Measurements from ENCODE around the gene TMEM115.

Gene TMEM115

DNA sequence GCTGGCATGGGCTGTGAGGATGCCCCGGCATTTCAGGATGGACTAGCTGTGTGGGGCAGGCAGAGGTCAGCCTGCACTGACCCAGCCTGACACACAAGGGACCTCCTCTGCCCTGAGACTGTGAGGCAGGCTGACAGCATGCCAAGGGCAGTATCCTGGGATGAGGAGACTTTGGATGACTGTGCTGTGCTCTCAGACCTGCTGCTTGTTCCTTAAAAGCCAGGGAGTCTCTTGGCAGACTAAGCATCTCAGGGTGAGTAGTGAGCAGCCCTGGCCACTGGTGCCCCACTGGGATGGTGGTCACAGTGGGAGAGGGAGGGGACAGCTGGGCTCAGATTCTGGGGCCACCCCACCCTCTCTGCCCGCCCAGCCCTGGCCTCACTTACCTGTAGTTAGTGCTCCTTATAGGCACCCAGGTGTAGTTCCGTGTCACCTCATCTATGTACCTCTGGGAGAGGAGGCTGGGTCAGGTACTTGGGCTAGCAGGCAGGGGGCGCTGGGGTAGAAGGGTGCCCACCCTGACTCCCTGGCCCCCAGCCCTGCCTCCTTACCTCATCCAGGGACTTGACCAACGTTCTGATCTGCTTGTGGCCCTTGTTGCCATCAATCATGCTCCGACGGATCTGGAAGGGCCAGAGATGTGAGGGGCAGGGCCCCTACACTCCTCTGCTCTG is 16.1 kb upstream of the TMEM115 start:
- DNase-seq, result no peak

DNA sequence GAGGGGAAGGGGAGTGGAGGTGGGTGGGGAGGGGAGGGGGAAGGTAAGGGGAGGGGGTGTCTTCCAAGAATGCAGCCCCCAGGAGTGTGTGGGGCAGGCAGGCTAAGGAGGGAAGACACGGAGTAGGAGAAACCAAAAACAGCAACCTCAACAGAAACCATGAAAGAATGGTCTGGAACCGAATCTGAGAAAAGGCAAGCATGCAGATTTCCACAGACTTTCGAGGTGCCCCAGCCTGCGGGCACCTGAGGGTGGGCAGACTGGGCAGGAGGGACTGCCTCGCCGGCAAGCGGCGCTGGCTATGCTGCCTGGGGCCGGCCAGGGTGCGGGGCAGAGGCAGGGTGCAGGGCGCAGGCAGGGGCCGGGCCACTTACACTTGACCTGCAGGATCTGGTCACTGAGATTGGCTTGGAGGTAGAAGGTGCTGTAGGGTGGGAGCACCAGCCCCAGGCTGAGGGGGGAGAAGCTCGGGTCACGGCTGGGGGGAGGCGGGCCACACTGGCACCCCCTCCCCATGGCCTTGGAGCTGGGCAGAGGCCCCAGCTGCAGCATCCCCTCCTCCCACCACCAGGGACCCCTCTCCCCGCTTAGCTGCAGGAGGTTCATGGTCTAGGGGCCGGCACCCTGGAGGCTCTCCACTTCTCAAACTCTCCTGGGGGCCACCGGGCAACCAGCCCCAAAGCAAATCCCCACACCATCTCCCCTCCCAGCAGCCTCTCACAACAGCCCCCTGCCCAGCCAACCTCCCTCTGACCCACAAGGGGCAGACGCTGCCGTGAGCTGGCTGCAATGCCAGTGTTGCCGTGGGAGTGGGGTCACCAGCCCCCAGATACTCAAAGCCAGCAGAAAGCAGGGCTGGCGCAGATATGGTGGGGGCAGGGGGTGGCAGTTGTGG is 15.3 kb upstream of the TMEM115 start:
- DNase-seq, result no peak

DNA sequence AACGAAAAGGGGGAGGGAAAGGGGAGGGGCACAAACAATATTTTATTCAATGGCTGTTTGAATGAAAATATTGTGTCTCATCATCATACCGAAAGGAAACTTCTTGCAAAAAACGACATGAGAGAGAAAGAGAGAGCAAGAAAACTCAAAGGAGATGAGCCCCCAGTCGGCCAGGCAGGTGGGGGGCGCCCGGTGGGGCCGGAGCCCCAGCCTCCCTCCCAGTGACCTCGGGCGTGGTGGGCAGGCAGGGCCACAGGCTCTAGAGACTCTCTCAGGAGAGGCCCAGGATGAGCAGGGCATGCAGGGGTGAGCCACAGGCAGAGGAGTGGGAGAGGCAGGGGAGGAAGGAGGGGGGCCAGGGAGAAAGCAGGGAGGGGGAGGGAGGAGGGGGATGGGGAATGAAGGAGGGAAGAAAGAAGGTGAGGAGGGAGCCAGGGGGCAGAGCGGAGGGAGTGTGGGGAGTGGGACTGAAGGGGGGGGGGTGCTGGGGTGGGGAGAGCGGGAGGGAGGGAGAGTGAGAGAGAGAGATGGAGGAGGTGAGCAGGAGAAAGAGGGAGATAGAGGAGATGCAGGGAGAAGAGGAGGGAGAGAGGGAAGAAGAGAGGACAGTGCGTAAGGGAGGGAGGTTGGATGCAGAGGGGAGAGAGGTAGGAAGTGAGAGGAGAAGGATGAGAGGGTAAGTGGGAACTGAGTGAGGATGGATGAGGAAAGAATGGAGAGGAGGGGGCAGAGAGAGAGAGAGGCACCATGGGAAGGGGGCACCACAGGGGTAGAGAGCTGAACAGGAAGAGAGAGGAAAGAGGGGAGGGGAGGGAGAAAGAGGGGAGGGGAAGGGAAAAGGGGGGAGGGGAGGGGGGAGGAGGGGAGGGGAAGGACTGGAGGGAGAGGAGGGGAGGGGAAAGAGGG is 14.1 kb upstream of the TMEM115 start:
- no peak for DNase-seq

DNA sequence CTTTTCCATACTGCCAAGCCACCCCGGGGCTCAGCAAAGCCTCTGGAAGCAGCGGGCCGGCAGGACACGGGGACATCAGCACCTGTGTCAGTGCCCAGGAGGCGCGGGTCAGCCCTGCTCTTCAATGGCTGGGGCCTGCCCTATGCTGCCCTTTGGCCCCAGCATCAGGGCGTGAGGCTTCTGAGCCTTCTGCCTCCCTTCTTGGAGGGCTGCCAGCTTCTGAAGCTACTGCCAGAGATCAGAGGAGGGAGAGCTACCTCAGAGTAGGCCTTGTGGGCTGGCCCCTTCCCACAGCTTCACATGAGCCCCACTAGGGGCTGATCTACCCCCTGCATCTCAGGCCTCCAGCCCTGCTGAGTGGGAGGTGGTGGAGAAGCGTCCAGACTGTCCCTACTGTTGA is 13.0 kb upstream of the TMEM115 start:
- DNase-seq, result no peak

DNA sequence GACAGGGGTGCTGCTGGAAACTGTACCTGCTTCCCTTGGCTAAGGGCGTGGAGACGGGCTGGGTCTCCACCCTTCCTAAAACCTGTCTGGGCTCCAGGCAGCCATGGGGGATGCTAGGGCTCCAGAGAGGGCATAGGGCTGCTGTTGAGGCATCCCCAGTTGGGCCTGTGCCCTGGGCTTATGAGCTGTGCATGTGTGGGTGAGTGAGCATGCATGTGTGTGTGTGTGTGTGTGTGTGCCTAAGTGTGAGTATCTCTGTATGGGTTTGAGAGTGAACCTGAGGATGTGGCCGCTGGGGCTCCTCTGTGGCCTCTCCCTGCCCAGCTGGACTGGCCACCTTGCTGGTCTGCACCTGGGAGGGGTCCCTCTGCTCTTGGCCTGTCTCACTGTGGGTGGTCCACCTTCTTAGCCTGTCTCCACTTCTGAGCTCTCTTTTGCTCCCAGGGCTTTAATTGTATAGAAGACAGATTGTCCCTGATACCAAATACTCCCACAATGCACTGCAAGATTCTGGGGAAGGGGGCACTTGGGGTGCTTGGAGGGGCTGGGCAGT is 11.9 kb upstream of the TMEM115 start:
- DNase-seq, result no peak

GRCh38 chr3:50370594-50370993 is 11.3 kb upstream of the TMEM115 start:
- peak; percentile 80 for DNase-seq

DNA sequence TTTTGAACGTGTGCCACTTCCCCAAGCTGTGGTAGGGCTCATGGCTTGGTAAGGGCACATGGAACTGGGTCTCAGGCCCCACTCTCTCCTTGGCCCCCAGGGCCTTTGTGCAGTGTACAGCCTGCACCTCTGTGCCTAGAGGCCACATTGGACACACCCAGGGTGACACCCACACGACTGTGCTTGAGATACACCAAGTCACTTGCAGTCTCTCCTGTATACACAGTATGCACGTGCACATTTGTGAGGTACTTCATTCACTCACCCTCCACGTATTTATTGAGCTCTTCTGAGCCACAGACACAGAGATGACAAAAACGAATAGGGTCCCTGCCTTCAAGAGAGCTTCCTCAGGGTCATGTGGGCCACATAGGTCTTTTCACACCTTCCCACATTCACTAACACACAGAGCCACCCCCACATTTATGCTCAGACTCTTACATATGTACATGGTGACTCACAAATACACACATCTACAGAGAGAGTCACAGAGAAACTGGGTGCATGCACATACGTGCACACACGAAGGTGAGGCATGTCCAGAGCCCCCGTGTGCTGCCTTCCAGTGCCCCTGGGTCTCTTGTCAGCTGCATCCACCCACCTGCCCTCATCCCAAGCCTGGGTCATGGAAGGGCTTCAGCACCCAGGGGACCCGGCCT is 9.8 kb upstream of the TMEM115 start:
- no peak for DNase-seq

- no peak for DNase-seq
These were observed 6.5 kb upstream of the TMEM115 start for GRCh38 chr3:50365842-50366220.

- DNase-seq, result peak; percentile 91
These were observed 5.9 kb upstream of the TMEM115 start for GRCh38 chr3:50365080-50365841.

GRCh38 chr3:50364573-50365079 is 5.3 kb upstream of the TMEM115 start:
- DNase-seq, result peak; percentile 65

DNA sequence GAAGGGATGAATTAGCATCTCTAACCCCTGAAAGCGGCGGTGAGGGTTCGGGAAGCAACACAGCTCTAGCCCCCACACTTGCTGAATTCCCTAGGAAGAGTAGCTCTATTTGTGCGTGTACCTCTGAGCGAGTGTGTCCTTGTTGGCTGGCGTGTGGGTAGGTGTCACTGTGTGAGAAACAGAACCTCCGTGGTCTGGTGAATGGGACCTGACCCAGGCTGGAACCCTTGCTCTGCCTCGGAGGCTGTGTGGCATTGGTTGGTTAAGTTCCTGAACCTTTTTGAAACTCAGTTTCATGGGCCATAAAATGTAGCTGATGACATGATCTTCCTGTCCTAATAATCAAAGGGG is 414 bp upstream of the TMEM115 start:
- DNase-seq, result no peak

DNA sequence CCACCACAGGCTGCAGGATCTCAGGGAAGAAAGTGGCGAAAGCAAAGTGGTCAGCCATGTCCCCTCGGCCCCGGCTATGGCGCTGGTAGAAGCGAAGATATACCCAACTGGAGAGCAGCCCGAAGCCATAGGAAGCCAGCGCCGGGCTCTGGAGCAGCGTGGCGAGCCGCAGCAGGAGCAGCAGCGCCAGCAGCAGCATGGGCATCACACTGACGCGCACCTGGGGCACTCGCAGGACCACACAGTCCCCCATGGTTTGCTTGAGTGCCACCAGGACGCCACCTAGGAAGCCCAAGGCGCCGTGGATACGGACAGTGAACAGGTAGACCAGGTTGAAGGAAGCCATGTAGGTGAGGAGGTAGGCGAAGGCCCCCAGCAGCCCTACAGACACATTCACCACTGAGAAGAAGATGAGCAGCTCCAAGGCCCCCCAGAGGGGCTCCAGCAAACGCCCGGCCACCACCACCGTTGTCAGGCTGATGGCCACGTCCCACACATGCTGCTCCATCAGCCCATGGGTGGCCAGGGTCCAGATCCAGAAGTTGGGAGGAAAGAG is 888 bp downstream of the TMEM115 start:
- DNase-seq, result no peak

DNA sequence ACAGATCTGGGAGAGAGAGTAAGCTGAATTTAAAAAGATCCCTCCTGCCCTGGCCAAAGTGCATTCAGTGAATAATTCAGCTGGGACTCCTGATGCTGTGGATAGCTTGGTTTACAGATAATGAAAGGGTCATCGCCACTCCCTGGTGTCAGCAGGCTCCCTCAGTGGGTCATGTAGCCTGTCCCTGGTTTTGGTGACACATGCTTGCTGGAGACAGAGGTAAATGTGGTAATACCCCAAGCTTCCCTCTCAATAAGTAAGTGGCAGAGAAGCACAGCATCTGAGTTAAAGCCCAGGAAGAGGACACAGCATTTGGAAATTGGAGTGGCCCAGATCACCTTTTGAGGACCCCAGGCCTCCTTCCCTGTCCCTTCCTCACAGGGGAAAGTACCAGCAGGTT is 1.8 kb downstream of the TMEM115 start:
- no peak for DNase-seq

DNA sequence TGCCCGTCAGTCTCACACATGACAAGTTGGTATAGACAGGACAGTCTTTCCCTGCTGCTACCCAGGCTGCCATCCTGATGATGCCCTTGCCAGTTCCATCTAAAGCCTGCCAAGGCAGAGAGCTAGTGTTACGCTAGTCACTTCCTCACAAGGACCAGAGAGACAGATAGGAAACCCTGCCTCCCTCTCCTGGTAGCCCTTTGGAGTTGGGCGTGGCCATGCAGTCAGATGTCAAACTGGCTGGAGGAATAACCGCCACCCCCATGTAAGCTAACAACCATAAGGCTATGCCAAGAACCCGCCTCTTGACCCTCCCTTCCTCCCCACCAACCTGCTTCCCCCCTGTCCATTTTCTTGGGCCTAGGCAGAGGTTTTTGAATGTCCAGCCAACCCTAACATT is 2.8 kb downstream of the TMEM115 start:
- DNase-seq, result no peak

GRCh38 chr3:50355829-50356552 is 3.3 kb downstream of the TMEM115 start:
- no peak for DNase-seq

- no peak for DNase-seq
These were observed 4.5 kb downstream of the TMEM115 start for GRCh38 chr3:50354850-50355249.

DNA sequence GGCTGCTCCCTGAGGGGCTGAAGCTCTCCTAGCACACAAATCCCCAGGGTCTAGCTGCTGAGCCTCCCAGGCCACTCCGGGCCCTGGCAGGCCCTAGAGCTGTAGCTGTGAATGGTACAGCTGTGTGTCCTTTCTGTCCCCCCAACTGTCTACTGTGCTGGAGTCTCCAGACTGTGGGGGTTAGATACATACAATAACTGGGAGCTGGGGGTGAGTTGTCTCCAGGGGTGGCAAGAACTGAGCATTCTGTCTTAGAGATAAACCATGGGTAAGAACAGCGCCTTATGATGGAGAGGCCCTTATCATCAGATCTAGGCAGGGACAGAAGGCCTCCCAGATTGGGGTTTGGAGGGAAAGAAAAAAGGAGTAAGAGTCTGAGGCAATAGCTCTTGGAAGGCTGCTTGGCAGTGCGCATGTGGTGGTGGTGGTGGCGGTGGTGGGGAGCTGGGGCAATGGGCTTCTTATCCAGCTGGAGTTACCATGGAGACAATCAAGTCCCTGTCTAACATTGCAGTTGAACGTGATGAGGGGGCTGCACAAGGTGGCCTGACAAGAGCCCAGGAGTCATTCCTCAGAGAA is 5.0 kb downstream of the TMEM115 start:
- no peak for DNase-seq

DNA sequence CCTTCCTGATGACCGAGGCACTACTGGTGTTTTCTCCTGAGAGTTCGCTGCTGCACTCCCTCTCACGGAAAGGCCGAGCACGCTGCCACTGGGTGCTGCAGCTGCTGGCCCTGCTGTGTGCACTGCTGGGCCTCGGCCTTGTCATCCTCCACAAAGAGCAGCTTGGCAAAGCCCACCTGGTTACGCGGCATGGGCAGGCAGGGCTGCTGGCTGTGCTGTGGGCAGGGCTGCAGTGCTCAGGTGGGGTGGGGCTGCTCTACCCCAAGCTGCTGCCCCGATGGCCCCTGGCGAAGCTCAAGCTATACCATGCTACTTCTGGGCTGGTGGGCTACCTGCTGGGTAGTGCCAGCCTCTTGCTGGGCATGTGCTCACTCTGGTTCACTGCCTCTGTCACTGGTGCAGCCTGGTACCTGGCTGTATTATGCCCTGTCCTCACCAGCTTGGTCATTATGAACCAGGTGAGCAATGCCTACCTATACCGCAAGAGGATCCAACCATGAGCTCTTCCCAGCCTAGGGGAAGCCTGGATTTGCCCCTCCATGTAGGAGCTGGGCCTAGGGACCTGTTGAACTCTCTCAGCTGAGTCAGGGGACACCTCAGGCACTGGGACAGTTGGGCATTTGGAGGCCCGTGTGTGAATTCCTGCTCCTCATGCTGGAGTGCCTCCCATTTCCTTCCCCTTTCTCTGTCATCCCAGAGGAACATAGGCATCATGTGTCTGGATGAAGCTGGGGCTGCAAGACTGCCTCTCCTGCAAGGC is 5.9 kb downstream of the TMEM115 start:
- no peak for DNase-seq

DNA sequence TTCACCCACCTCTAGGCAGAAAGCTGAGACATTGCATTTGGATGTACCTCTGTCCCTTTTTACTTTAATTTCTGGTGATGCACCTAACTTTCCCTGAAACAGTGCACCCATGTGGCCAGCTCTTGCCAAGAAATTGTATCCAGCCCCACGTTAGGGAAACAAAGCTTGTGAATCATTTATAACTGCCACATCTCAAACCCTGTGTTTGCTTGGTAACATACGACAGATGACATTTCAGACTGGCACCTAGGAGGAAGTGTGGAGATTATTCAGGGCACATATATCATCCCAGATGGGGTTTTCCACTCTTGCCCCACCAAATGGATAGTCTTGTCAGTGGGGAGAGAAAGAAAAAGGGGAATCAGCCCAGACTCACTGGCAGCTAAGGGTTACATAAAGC is 6.5 kb downstream of the TMEM115 start:
- DNase-seq, result no peak
